ENCODE results near the gene ASB18. TPM values are rescaled to one million over a fixed set of nuclear protein-coding genes. Genes with fewer than 3 reads are reported as not detected.

The ASB18 gene
- total and polyA plus RNA-seq, 2 of the 4 experiments (the other 2 are of a cell fraction) = not detected

- ATAC-seq (ENCODE audit: low read depth) = no peak
- ChIA-PET CTCF (no interaction called here), POLR2A (ENCODE audit: unreplicated experiment) (no interaction called here)
- BruUV-seq (replicated peaks) = no TSS peak
- no peak overlapping the region for H2BK20ac ChIP-seq (ENCODE audit: low read depth, low read length)
- no peaks in the 10 kb centered on the region for H3K36me3 ChIP-seq (ENCODE audit: control insufficient read depth, insufficient read depth, low read length)
- no peaks in the 10 kb centered on the region for H4K20me1 ChIP-seq (ENCODE audit: insufficient read depth, low read length)
- H3K4me2 ChIP-seq (ENCODE audit: low read depth, low read length) = no peak overlapping the region
- H3K9me1 ChIP-seq (ENCODE audit: insufficient read depth, low read length) = no peaks in the 10 kb centered on the region
- H3K23ac ChIP-seq (ENCODE audit: low read depth, low read length) = no peak overlapping the region
- H3K4me3 ChIP-seq (ENCODE audit: insufficient read depth, low read depth, low read length) = no peak overlapping the region
- intact Hi-C loops (cut with micrococcal nuclease) (no loop called here), dilution Hi-C loops (cut with HindIII; ENCODE audit: low sequenced_read_pairs, unreplicated experiment) (no loop called here), in situ Hi-C loops (cut with MboI; ENCODE audit: low sequenced_read_pairs) (no loop called here)
- H2BK5ac ChIP-seq (ENCODE audit: low read depth, low read length, poor library complexity, severe bottlenecking) = no peak overlapping the region
- 32% methylated on average over 2 of the region's 4 CpGs; no CpG with 5 or more reads in 1 of the 2 experiments for WGBS, 2 experiments (ENCODE audit: extremely low coverage in 2 of 2, insufficient read length in 1 of 2)
- H3K27me3 ChIP-seq (ENCODE audit: control insufficient read depth, insufficient read depth, low read length) = peaks cover 17% of the 10 kb centered on the region
- no peak overlapping the region for H3K27ac ChIP-seq (ENCODE audit: insufficient read depth, low read length)
- no peak overlapping the region for H3K9ac ChIP-seq (ENCODE audit: low read depth, low read length)
- no peak for DNase-seq
- H4K8ac ChIP-seq (ENCODE audit: low read depth in 2 of 2, low read length in 2 of 2) = no peak overlapping the region
- H3K56ac ChIP-seq (ENCODE audit: extremely low read depth, insufficient read depth, low read length) = no peak overlapping the region
- H4K91ac ChIP-seq (ENCODE audit: insufficient read depth, low read depth, low read length) = no peak overlapping the region
- TF ChIP-seq MXI1 (IDR thresholded peaks at IDR 0.05; ENCODE audit: borderline replicate concordance, low read depth, low read length) = no peak
- no peak for TF ChIP-seq RFX5 (IDR thresholded peaks at IDR 0.05; ENCODE audit: low read depth, low read length)
- no peak overlapping the region for H3K14ac ChIP-seq (replicated peaks; ENCODE audit: low read depth, low read length)
- no peaks in the 10 kb centered on the region for H3K79me1 ChIP-seq (ENCODE audit: low read depth in 1 of 2, low read length in 2 of 2)
- H3K9me3 ChIP-seq (ENCODE audit: control insufficient read depth, insufficient read depth, low read length) = no peaks in the 10 kb centered on the region; the same call in 1 of the 2 replicates
- no peak overlapping the region for H3K18ac ChIP-seq (ENCODE audit: low read depth, low read length)
- no peak overlapping the region for H2AK5ac ChIP-seq (ENCODE audit: low read depth, low read length)
- H4K5ac ChIP-seq (ENCODE audit: low read depth, low read length) = no peak overlapping the region
- no peak overlapping the region for H3K4ac ChIP-seq (ENCODE audit: low read depth, low read length)
- H2BK15ac ChIP-seq (ENCODE audit: low read depth, low read length) = no peak overlapping the region
- no peak overlapping the region for H2BK120ac ChIP-seq (ENCODE audit: low read depth, low read length)
- H2AFZ ChIP-seq (replicated peaks; ENCODE audit: low read length, poor library complexity) = no peak overlapping the region
- H2AK9ac ChIP-seq (replicated peaks; ENCODE audit: low read depth, low read length, poor library complexity) = no peak overlapping the region
- no peaks in the 10 kb centered on the region for H3K4me1 ChIP-seq (ENCODE audit: control insufficient read depth, insufficient read depth, low read length)
These were observed 46.3 kb downstream of the ASB18 start for GRCh38 chr2:236217926-236218325.
